BJ (cell line): Measurements from ENCODE around the gene ANO2. TPM values are rescaled to one million over a fixed set of nuclear protein-coding genes. Genes with fewer than 3 reads are reported as not detected.

ENCODE experiments used
- CTCF ChIA-PET: fragments of 350-600 bp; formaldehyde crosslinking; extraction: SDS; loops from one replicate; lab custom pipeline; 2021; ENCODE audit warnings: antibody characterized with exemption, inconsistent platforms; lab: Yijun Ruan, JAX
- POLR2A ChIA-PET: fragments of 300-600 bp; sonication (Branson Sonifier 250); formaldehyde crosslinking; extraction: SDS; loops from one replicate; lab custom pipeline; 2021; ENCODE audit warnings: antibody characterized with exemption; lab: Charles Lee
- DNase-seq: peaks from one replicate; pipeline ENCODE4 v3.0.0-alpha.2; 2011; ENCODE audit warnings: low read depth
- H3K27me3 ChIP-seq: 2 replicates; pipeline ENCODE4 v1.6.0; 2011; ENCODE audit warnings: low read length; ENCODE audit not compliant: control insufficient read depth, insufficient read depth
- H3K36me3 ChIP-seq: 2 replicates; pipeline ENCODE4 v1.5.1; 2011; ENCODE audit warnings: low read length; ENCODE audit not compliant: control insufficient read depth, insufficient read depth
- H3K4me3 ChIP-seq: 2 replicates; pipeline ENCODE4 v1.5.1; 2011; ENCODE audit warnings: low read depth, mild to moderate bottlenecking, control low read depth, low read length
- CTCF ChIP-seq: IDR thresholded peaks from 2 replicates; pipeline ENCODE4 v1.5.1; 2011; ENCODE audit warnings: low read depth, mild to moderate bottlenecking, control low read depth, inconsistent platforms, low read length, moderate library complexity; ENCODE audit not compliant: insufficient read depth
- polyA plus RNA-seq: library from polyadenylated mRNA; depleted of rRNA; stranded (reverse); fragments of >200 nt; gene quantifications from 2 replicates; pipeline ENCODE4 v1.2.3, GENCODE V29; 2011

ANO2 gene
- polyA plus RNA-seq, 1 experiment, result 0.10 TPM

GRCh38 chr12:5581019-5581418, 364.0 kb downstream of the ANO2 start:
- ChIA-PET CTCF (interaction anchor here (0.8 to 1.4 kb wide), 2 partner anchors 12 to 70 kb away, joined by 3 to 4 read pairs; no protein-coding TSS in a partner anchor), POLR2A (no interaction called here)
- H3K4me3 ChIP-seq, result no peak overlapping the region
- no peak for TF ChIP-seq CTCF
- H3K36me3 ChIP-seq, result no peaks in the 10 kb centered on the region
- peak; percentile 14 for DNase-seq
- no peaks in the 10 kb centered on the region for H3K27me3 ChIP-seq

GRCh38 chr12:5578775-5579174, 366.3 kb downstream of the ANO2 start:
- TF ChIP-seq CTCF, result no peak
- no peaks in the 10 kb centered on the region for H3K36me3 ChIP-seq
- no peak overlapping the region for H3K4me3 ChIP-seq
- no peak for DNase-seq
- POLR2A ChIA-PET, result no interaction called here
- peaks cover 1% of the 10 kb centered on the region for H3K27me3 ChIP-seq
- CTCF ChIA-PET, result interaction anchor here (0.6 to 1.5 kb wide), 6 partner anchors 10 to 1492 kb away, joined by 3 to 4 read pairs (median 3); no protein-coding TSS in a partner anchor

GRCh38 chr12:5577741-5578140, 367.3 kb downstream of the ANO2 start:
- ChIA-PET POLR2A (no interaction called here), CTCF (interaction anchor here (0.6 to 1.5 kb wide), 2 partner anchors 16 to 22 kb away, joined by 3 to 4 read pairs; no protein-coding TSS in a partner anchor)
- no peak overlapping the region for H3K4me3 ChIP-seq
- H3K36me3 ChIP-seq, result no peaks in the 10 kb centered on the region
- no peak for TF ChIP-seq CTCF
- DNase-seq, result no peak
- peaks cover 1% of the 10 kb centered on the region for H3K27me3 ChIP-seq

GRCh38 chr12:5577211-5577612, 367.8 kb downstream of the ANO2 start:
- TF ChIP-seq CTCF, result no peak
- Histone ChIP-seq H3K36me3 (no peaks in the 10 kb centered on the region), H3K27me3 (peaks cover 1% of the 10 kb centered on the region), H3K4me3 (no peak overlapping the region)
- POLR2A ChIA-PET, result no interaction called here
- DNase-seq, result no peak
- CTCF ChIA-PET, result interaction anchor here (1.5 kb wide), 1 partner anchor 22 kb away, joined by 4 read pairs; no protein-coding TSS in a partner anchor

- DNase-seq, result no peak
- Histone ChIP-seq H3K27me3 (peaks cover 4% of the 10 kb centered on the region), H3K4me3 (no peak overlapping the region), H3K36me3 (no peaks in the 10 kb centered on the region)
- ChIA-PET CTCF (no interaction called here), POLR2A (no interaction called here)
- TF ChIP-seq CTCF, result no peak
These were observed 369.1 kb downstream of the ANO2 start for GRCh38 chr12:5575987-5576386.
